EL (cell line): Measurements from ENCODE around the gene MYO3A.

Source experiments
- DNase-seq: peaks from one replicate; pipeline ENCODE4 v3.0.0-alpha.2; 2016

The MYO3A gene, protein sequence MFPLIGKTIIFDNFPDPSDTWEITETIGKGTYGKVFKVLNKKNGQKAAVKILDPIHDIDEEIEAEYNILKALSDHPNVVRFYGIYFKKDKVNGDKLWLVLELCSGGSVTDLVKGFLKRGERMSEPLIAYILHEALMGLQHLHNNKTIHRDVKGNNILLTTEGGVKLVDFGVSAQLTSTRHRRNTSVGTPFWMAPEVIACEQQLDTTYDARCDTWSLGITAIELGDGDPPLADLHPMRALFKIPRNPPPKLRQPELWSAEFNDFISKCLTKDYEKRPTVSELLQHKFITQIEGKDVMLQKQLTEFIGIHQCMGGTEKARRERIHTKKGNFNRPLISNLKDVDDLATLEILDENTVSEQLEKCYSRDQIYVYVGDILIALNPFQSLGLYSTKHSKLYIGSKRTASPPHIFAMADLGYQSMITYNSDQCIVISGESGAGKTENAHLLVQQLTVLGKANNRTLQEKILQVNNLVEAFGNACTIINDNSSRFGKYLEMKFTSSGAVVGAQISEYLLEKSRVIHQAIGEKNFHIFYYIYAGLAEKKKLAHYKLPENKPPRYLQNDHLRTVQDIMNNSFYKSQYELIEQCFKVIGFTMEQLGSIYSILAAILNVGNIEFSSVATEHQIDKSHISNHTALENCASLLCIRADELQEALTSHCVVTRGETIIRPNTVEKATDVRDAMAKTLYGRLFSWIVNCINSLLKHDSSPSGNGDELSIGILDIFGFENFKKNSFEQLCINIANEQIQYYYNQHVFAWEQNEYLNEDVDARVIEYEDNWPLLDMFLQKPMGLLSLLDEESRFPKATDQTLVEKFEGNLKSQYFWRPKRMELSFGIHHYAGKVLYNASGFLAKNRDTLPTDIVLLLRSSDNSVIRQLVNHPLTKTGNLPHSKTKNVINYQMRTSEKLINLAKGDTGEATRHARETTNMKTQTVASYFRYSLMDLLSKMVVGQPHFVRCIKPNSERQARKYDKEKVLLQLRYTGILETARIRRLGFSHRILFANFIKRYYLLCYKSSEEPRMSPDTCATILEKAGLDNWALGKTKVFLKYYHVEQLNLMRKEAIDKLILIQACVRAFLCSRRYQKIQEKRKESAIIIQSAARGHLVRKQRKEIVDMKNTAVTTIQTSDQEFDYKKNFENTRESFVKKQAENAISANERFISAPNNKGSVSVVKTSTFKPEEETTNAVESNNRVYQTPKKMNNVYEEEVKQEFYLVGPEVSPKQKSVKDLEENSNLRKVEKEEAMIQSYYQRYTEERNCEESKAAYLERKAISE (N-terminal part only)

GRCh38 chr10:25933653-25934608, at the start of gene MYO3A:
TSS of gene MYO3A (plus strand) at chr10:25934229. CDS start at chr10:25952111, 17,882 bp downstream.
- DNase-seq: no peak

DNA sequence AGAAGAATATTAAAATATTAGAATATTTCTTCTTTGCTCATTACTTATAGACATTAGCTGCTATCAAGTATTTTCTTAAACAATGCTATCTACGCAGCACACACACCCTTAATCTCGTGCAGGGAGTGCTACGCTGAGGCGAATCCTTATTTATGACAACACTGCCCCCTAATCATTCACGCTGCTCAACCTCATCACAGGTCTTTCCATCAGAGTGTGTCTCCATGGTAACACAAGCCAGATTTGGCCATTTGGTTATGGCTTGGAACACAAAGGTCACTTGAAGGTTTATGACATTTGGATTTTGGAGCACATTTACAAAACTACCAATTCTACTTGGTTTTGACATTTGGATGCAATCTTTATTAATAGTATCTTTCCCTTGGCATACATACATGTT, 45.4 kb upstream of the MYO3A start:
- DNase-seq: no peak

GRCh38 chr10:25890995-25891394, 43.0 kb upstream of the MYO3A start:
- no peak for DNase-seq

DNA sequence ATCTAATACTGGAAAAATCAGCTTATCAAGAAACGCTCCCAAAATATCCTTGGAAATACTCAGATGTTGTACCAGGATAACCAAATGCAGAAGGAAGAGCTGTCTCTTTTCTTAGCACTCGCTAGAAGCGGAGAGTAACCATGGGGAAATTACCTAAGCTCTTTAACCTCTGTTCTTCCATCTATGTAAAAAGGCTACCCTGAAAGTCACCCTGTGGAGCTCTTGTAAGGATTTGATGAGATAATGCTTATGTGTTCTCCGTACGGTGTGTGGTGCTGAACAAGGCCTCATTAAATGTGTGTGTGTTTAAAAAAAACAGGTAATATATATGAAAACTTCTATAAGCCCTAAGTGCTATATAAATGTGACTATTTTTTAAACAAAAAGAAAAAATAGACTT, 38.2 kb upstream of the MYO3A start:
- DNase-seq: no peak

- DNase-seq: no peak
Measured at GRCh38 chr10:25896421-25896820, 37.6 kb upstream of the MYO3A start.

DNA sequence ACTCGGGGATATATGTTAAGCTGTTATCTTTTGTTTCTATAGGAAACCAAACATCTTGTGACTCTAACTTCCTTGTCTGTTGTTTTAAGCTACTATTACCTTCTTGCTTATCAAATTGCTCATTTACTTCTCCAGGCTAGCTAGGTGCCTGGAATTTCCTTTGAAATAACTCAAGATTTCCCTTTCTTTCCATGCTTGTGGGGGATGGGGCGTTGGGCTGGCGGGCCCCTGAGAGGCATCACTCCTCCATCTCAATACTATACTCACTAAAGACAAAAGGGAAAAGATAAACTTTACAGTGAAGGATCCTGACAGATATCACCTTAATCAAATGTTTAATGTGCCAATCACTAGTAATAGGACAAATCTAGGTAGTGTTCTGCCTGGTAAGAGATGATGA, 34.7 kb upstream of the MYO3A start:
- DNase-seq: no peak

- DNase-seq: no peak
Measured at GRCh38 chr10:25901199-25901598, 32.8 kb upstream of the MYO3A start.

DNA sequence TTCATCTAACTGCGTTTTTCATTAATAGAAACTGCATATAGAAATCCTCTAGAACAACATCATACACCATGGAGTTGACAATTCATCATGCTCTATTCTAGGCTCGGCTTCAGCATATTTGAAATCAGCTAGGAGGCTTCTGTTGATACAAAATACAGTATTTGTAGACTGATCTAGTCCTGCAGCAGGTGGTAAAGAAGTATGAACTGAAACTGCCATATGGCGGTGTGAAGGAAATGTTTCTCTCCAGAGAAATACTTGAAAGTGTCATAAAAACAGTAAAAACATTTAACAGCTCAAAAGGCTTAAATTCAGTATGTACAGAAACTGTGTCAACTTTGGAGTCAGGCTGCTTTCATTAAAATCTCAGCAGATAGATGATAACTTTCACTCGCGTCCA, 32.0 kb upstream of the MYO3A start:
- DNase-seq: no peak

DNA sequence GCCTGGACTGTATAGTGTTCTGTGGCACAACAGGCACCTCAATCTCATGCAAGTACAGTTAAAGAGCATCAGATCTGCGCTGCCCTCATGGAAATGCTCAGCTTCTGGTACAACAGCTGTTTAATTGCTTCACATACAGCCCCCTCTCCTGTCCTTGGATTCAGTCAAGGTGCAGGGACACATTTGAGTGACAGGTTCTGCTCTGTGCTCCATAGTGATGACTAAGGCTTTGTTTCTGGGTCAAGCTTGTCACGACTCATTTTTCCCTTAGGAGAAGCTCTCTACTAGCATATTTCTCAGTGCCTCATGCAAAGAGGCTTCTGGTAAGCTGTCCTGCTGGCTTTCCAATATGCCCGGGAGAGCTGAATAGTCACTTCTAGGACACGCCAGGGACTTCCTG, 26.8 kb upstream of the MYO3A start:
- DNase-seq: no peak

DNA sequence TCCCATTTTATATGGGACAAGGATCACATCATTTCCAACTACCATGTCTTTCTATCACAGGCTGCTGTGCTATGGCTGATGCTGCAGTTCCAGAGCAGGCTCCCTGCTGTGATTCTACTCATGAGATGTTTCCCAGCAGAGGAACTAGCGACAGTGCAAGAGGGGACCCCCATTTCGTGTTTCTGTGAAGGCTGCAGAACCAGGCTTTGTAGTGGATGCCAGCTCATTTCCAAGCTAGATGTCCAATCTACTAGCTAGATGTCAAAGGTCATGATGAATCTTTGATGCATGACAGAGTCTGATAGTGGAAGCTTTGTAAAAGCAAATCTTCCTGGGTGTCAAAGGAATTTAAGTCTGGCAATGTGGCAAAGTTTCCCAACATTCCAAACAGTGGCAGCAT, 21.2 kb upstream of the MYO3A start:
- DNase-seq: no peak

DNA sequence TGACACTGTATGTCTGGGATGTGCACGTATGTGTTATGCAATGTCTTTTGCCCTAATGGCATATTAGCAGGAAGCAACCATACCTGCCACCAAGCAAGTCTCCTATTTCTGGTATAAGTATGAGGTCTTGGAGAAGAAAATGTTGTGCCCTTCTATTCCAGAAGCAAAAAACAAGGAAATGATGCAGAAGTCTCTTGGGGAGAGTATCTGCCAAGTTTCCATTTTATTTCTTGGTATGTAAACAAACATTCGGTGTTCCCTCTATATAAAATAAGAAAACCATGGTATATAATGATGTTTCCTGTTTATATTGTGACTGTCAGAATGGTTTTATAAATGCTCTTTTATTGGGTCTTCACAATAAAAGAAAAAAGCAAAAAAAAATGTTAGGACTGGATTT, 19.3 kb upstream of the MYO3A start:
- no peak for DNase-seq

DNA sequence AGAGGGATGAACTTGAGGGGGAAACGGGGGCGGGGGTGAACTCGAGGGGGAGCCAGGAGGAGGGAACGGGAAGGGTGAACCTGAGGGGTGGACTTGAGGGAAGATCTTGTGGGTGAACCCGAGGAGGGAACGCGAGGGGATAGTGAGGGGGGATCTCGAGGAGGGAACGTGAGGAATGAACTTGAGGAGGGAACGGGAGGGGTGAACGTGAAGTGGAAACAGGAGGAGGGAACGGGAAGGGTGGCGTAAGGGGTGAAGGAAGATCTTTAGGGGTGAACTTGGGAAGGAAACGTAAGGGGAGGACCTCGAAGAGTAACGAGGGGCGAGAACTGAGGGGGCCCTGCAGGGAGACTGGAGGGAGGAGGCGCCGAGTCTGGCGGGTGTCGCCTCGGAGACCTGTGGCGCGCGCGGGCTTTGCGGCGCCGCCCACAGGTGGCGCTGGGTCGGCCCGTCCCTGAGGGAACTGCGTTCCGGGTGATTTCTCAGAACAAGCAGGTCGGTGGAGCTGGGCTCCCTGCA, 651 bp downstream of the MYO3A start:
- no peak for DNase-seq

DNA sequence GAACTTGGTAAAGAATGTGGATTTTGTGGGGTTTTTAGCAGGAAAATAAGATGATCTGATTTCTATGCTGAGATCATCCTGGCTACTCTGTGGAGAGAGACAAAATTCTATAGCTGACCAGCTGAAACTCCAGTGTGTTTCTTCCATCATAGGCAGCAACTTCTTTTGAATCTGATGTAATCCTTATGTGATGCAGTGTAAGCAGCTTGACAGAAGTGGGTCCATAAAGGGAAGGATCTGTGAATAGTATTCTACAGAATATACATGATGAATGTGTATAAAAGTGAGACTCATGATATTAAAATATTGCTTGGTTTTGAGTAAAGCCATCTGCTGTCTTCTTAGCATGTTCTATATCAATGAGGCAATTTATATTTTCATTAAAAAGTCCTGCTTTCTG, 4.4 kb downstream of the MYO3A start:
- DNase-seq: no peak

GRCh38 chr10:25944771-25945170, 10.7 kb downstream of the MYO3A start:
- no peak for DNase-seq

- no peak for DNase-seq
Measured at GRCh38 chr10:25952857-25953256, 18.8 kb downstream of the MYO3A start.

- no peak for DNase-seq
Measured at GRCh38 chr10:25954851-25955250, 20.8 kb downstream of the MYO3A start.

GRCh38 chr10:25959540-25960232, 25.7 kb downstream of the MYO3A start:
- DNase-seq: no peak

- DNase-seq: no peak
Measured at GRCh38 chr10:25965584-25965983, 31.6 kb downstream of the MYO3A start.

- DNase-seq: no peak
Measured at GRCh38 chr10:25966844-25967243, 32.8 kb downstream of the MYO3A start.

DNA sequence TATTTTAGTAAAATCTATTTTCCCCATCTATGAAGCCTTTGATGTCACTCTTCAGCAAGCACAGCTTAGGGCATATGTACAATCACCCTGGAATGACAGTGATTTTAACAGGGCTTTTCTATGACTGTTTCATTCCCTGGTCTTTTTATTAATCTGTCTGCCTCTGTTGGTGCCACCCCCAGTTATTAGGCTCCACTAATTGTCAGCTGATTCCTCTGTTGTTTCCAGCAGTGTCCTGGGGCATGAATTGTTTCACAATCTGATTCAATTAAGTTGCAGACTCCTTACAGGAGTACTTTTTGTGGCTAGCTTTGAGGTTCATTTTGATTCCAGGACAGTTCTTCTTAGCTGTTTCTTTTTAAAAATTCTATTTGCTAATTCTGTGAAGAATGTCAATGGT, 38.6 kb downstream of the MYO3A start:
- DNase-seq: no peak

DNA sequence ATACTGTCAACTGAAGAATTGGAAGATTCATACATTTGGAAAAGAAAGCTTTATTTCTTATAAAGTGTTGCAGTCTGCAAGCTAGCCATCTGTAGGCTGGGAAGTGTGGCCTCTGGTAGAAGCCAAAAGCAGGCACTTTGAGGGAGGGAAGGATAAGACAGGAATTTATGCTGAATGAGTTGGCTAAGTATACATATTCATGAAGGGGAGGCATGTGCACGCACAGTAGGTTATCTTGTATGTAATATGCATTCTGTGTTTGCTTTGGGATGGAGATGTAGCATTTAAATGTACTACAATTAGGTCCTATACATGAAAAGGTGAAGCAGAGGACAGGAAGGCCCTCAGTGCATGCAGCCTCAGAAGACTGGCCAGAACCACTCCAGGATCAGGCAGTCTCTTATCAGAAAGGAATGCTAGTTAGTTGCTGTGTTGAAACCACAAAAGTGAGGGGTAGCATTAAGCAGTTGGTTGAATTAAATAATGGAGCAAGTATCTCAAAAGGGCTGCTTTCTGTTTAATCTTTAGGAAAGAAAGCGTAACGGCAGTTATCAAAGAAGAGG, 40.9 kb downstream of the MYO3A start:
- DNase-seq: no peak
